ENCODE measurements around the gene BRPF3. TPM values are rescaled to one million over a fixed set of nuclear protein-coding genes. Genes with fewer than 3 reads are reported as not detected.
A peak's percentile ranks its signal among the peaks of the same experiment; 100 is the strongest.
"Not testable (repeated sequence)": the region's sequence is repeated elsewhere in the genome, so short reads cannot be mapped to it uniquely, and the experiment has no call there.

The BRPF3 gene
- total RNA-seq, 2 experiments from 2014 or later: 16.0 to 18.3 TPM

- no peak for DNase-seq
- H3K36me3 Mint-ChIP-seq: peaks cover 40% of the 10 kb centered on the region
- no peaks in the 10 kb centered on the region for H3K9me3 Mint-ChIP-seq
- no peak overlapping the region for H3K27ac Mint-ChIP-seq
- no peaks in the 10 kb centered on the region for H3K27me3 Mint-ChIP-seq
- ChIA-PET CTCF (no interaction called here), POLR2A (interaction anchor here (1.0 kb wide), 1 partner anchor 12 kb away, joined by 3 read pairs; no protein-coding TSS in a partner anchor)
- intact Hi-C loops (cut with micrococcal nuclease): no loop called here
- no peak overlapping the region for H3K4me3 Mint-ChIP-seq
- H3K4me1 Mint-ChIP-seq (ENCODE audit: low read depth): peaks cover 63% of the 10 kb centered on the region
These were observed 5.1 kb downstream of the BRPF3 start for GRCh38 chr6:36201612-36202011.

GRCh38 chr6:36202101-36202500 is 5.6 kb downstream of the BRPF3 start:
- H3K36me3 Mint-ChIP-seq: peaks cover 44% of the 10 kb centered on the region
- H3K27me3 Mint-ChIP-seq: no peaks in the 10 kb centered on the region
- peaks cover 63% of the 10 kb centered on the region for H3K4me1 Mint-ChIP-seq (ENCODE audit: low read depth)
- no peak overlapping the region for H3K27ac Mint-ChIP-seq
- POLR2A ChIA-PET: interaction anchor here (1.0 kb wide), 1 partner anchor 11 kb away, joined by 3 read pairs; no protein-coding TSS in a partner anchor
- DNase-seq: no peak
- CTCF ChIA-PET: no interaction called here
- intact Hi-C loops (cut with micrococcal nuclease): no loop called here
- H3K9me3 Mint-ChIP-seq: no peaks in the 10 kb centered on the region
- H3K4me3 Mint-ChIP-seq: no peak overlapping the region

GRCh38 chr6:36204068-36204753 is 7.7 kb downstream of the BRPF3 start:
- peaks cover 47% of the 10 kb centered on the region for H3K4me1 Mint-ChIP-seq (ENCODE audit: low read depth)
- H3K9me3 Mint-ChIP-seq: no peaks in the 10 kb centered on the region
- ChIA-PET CTCF (interaction anchor here (1.5 kb wide), 1 partner anchor 98 kb away, joined by 4 read pairs; no protein-coding TSS in a partner anchor), POLR2A (interaction anchor here (1.4 kb wide), 1 partner anchor 16 kb away, joined by 3 read pairs; no protein-coding TSS in a partner anchor)
- H3K36me3 Mint-ChIP-seq: peaks cover 52% of the 10 kb centered on the region
- DNase-seq: peak; percentile 61
- H3K27ac Mint-ChIP-seq: no peak overlapping the region
- intact Hi-C loops (cut with micrococcal nuclease): no loop called here
- H3K27me3 Mint-ChIP-seq: no peaks in the 10 kb centered on the region
- no peak overlapping the region for H3K4me3 Mint-ChIP-seq

GRCh38 chr6:36207155-36207554 is 10.6 kb downstream of the BRPF3 start:
- peaks cover 58% of the 10 kb centered on the region for H3K36me3 Mint-ChIP-seq

GRCh38 chr6:36209606-36210005 is 13.1 kb downstream of the BRPF3 start:
- Mint-ChIP-seq H3K9me3 (no peaks in the 10 kb centered on the region), H3K4me3 (no peak overlapping the region), H3K27me3 (no peaks in the 10 kb centered on the region), H3K4me1 (ENCODE audit: low read depth) (peaks cover 5% of the 10 kb centered on the region), H3K27ac (no peak overlapping the region), H3K36me3 (peaks cover 58% of the 10 kb centered on the region)
- POLR2A ChIA-PET: no interaction called here
- intact Hi-C loops (cut with micrococcal nuclease): no loop called here
- DNase-seq: no peak
- CTCF ChIA-PET: no interaction called here

More at GRCh38 chr6:36207155-36207554, 10.6 kb downstream of the BRPF3 start:
- no peaks in the 10 kb centered on the region for H3K9me3 Mint-ChIP-seq
- POLR2A ChIA-PET: interaction anchor here (1.3 kb wide), 1 partner anchor 10 kb away, joined by 3 read pairs; no protein-coding TSS in a partner anchor
- no peak for DNase-seq
- peaks cover 27% of the 10 kb centered on the region for H3K4me1 Mint-ChIP-seq (ENCODE audit: low read depth)
- no peak overlapping the region for H3K4me3 Mint-ChIP-seq
- H3K27me3 Mint-ChIP-seq: no peaks in the 10 kb centered on the region
- intact Hi-C loops (cut with micrococcal nuclease): no loop called here
- H3K27ac Mint-ChIP-seq: no peak overlapping the region
- CTCF ChIA-PET: interaction anchor here (1.1 to 1.2 kb wide), 2 partner anchors 9 to 151 kb away, joined by 3 read pairs; no protein-coding TSS in a partner anchor

GRCh38 chr6:36210182-36210581 is 13.6 kb downstream of the BRPF3 start:
- no peak for DNase-seq
- Mint-ChIP-seq H3K4me3 (no peak overlapping the region), H3K4me1 (ENCODE audit: low read depth) (peaks cover 5% of the 10 kb centered on the region), H3K27ac (no peak overlapping the region), H3K9me3 (no peaks in the 10 kb centered on the region), H3K27me3 (no peaks in the 10 kb centered on the region), H3K36me3 (peaks cover 61% of the 10 kb centered on the region)
- POLR2A ChIA-PET: no interaction called here
- CTCF ChIA-PET: no interaction called here
- intact Hi-C loops (cut with micrococcal nuclease): no loop called here

- no peaks in the 10 kb centered on the region for H3K9me3 Mint-ChIP-seq
- no peaks in the 10 kb centered on the region for H3K27me3 Mint-ChIP-seq
- no peak overlapping the region for H3K27ac Mint-ChIP-seq
- intact Hi-C loops (cut with micrococcal nuclease): no loop called here
- H3K4me1 Mint-ChIP-seq (ENCODE audit: low read depth): no peaks in the 10 kb centered on the region
- ChIA-PET CTCF (no interaction called here), POLR2A (no interaction called here)
- no peak overlapping the region for H3K4me3 Mint-ChIP-seq
- DNase-seq: no peak
- peaks cover 57% of the 10 kb centered on the region for H3K36me3 Mint-ChIP-seq
These were observed 14.5 kb downstream of the BRPF3 start for GRCh38 chr6:36210886-36211595.

GRCh38 chr6:36216559-36216958 is 20.0 kb downstream of the BRPF3 start:
- H3K4me1 Mint-ChIP-seq (ENCODE audit: low read depth): no peaks in the 10 kb centered on the region
- no peak overlapping the region for H3K27ac Mint-ChIP-seq
- CTCF ChIA-PET: no interaction called here
- peaks cover 31% of the 10 kb centered on the region for H3K36me3 Mint-ChIP-seq
- no peaks in the 10 kb centered on the region for H3K9me3 Mint-ChIP-seq
- no peak overlapping the region for H3K4me3 Mint-ChIP-seq
- POLR2A ChIA-PET: no interaction called here
- DNase-seq: no peak
- H3K27me3 Mint-ChIP-seq: no peaks in the 10 kb centered on the region
- intact Hi-C loops (cut with micrococcal nuclease): no loop called here

- POLR2A ChIA-PET: no interaction called here
- no peak overlapping the region for H3K4me3 Mint-ChIP-seq
- peaks cover 28% of the 10 kb centered on the region for H3K36me3 Mint-ChIP-seq
- CTCF ChIA-PET: no interaction called here
- no peaks in the 10 kb centered on the region for H3K27me3 Mint-ChIP-seq
- H3K9me3 Mint-ChIP-seq: no peaks in the 10 kb centered on the region
- intact Hi-C loops (cut with micrococcal nuclease): no loop called here
- H3K4me1 Mint-ChIP-seq (ENCODE audit: low read depth): no peaks in the 10 kb centered on the region
- DNase-seq: no peak
- H3K27ac Mint-ChIP-seq: no peak overlapping the region
These were observed 20.6 kb downstream of the BRPF3 start for GRCh38 chr6:36217188-36217587.

GRCh38 chr6:36217946-36218345 is 21.4 kb downstream of the BRPF3 start:
- intact Hi-C loops (cut with micrococcal nuclease): no loop called here
- Mint-ChIP-seq H3K27me3 (no peaks in the 10 kb centered on the region), H3K4me3 (no peak overlapping the region), H3K27ac (no peak overlapping the region), H3K4me1 (ENCODE audit: low read depth) (no peaks in the 10 kb centered on the region), H3K9me3 (no peaks in the 10 kb centered on the region), H3K36me3 (peaks cover 33% of the 10 kb centered on the region)
- DNase-seq: no peak
- POLR2A ChIA-PET: no interaction called here
- CTCF ChIA-PET: no interaction called here

GRCh38 chr6:36218516-36218915 is 22.0 kb downstream of the BRPF3 start:
- H3K36me3 Mint-ChIP-seq: peaks cover 33% of the 10 kb centered on the region
- POLR2A ChIA-PET: not testable (repeated sequence)

GRCh38 chr6:36219081-36219480 is 22.5 kb downstream of the BRPF3 start:
- Mint-ChIP-seq H3K27me3 (no peaks in the 10 kb centered on the region), H3K4me3 (no peak overlapping the region), H3K4me1 (ENCODE audit: low read depth) (no peaks in the 10 kb centered on the region), H3K36me3 (peaks cover 27% of the 10 kb centered on the region), H3K27ac (no peak overlapping the region), H3K9me3 (no peaks in the 10 kb centered on the region)
- intact Hi-C loops (cut with micrococcal nuclease): no loop called here
- DNase-seq: no peak
- ChIA-PET CTCF (no interaction called here), POLR2A (no interaction called here)

More at GRCh38 chr6:36218516-36218915, 22.0 kb downstream of the BRPF3 start:
- H3K4me3 Mint-ChIP-seq; DNase-seq; H3K27me3 Mint-ChIP-seq; intact Hi-C loops (cut with micrococcal nuclease); H3K9me3 Mint-ChIP-seq; H3K27ac Mint-ChIP-seq; H3K4me1 Mint-ChIP-seq (ENCODE audit: low read depth); CTCF ChIA-PET: not testable (repeated sequence)
